ENCODE results near the gene CLOCK.

The CLOCK gene

GRCh38 chr4:55483315-55483714 lies 63.4 kb downstream of the CLOCK start:
- no peak overlapping the region for H3K27ac ChIP-seq
- no peak for TF ChIP-seq ZFX (IDR thresholded peaks at IDR 0.05; ENCODE audit: borderline replicate concordance)
- TF ChIP-seq, protein P1, sequence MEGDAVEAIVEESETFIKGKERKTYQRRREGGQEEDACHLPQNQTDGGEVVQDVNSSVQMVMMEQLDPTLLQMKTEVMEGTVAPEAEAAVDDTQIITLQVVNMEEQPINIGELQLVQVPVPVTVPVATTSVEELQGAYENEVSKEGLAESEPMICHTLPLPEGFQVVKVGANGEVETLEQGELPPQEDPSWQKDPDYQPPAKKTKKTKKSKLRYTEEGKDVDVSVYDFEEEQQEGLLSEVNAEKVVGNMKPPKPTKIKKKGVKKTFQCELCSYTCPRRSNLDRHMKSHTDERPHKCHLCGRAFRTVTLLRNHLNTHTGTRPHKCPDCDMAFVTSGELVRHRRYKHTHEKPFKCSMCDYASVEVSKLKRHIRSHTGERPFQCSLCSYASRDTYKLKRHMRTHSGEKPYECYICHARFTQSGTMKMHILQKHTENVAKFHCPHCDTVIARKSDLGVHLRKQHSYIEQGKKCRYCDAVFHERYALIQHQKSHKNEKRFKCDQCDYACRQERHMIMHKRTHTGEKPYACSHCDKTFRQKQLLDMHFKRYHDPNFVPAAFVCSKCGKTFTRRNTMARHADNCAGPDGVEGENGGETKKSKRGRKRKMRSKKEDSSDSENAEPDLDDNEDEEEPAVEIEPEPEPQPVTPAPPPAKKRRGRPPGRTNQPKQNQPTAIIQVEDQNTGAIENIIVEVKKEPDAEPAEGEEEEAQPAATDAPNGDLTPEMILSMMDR (IDR thresholded peaks at IDR 0.05), result no peak

DNA sequence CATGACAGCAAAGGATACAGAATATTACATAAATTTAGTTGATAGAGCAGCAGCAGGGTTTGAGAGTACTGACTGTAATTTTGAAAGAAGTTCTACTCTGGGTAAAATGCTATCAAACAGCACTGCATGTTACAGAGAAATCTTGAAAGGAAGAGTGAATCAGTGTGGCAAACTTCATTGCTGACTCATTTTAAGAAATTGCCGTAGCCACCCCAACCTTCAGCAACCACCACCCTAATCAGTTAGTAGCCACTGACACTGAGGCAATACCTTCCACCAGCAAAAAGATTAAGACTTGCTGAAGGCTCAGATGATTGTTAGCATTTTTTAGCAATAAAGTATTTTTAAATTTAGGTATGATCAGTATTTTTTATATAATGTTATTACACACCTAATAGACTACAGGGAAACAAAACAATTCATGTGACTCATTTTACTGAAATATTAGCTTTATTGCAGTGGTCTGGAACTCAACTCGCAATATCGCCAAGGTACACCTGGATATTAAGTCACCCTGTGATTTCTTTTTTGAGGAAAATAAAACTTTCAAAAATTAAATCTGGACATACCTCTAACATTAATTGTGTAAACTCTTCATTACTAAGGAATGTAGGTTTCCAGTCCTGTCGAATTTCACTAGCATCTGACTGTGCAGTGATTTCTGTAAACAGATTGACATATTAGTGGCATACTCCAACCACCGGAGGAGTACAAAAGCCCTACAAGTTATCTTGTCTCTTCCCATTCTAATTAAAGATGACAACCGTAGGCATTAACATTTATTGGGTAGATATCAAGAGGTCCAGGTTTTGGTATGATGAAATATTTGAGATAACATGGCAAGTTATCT lies 71.1 kb downstream of the CLOCK start:
- TF ChIP-seq ZFX (IDR thresholded peaks at IDR 0.05; ENCODE audit: borderline replicate concordance), result no peak
- TF ChIP-seq, protein P1 (IDR thresholded peaks at IDR 0.05), result no peak
- H3K27ac ChIP-seq, result no peak overlapping the region

DNA sequence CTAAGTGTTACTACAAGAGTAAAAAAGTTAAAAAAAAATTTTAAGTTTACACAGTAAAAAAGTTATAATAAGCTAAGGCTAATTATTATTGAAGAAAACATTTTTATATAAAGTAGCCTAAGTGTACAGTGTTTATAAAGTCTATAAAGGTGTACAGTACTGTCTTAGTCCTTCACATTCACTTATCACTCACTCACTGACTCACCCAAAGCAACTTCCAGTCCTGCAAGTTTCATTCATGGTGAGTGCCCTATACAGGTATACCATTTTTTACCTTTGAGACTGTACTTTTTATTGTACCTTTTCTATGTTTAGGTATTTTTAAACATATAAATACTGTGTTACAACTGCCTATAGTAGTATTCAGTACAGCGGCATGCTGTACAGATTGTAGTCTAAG lies 76.7 kb downstream of the CLOCK start:
- no peak overlapping the region for H3K27ac ChIP-seq
- no peak for TF ChIP-seq ZFX (IDR thresholded peaks at IDR 0.05; ENCODE audit: borderline replicate concordance)
- TF ChIP-seq, protein P1 (IDR thresholded peaks at IDR 0.05), result no peak

DNA sequence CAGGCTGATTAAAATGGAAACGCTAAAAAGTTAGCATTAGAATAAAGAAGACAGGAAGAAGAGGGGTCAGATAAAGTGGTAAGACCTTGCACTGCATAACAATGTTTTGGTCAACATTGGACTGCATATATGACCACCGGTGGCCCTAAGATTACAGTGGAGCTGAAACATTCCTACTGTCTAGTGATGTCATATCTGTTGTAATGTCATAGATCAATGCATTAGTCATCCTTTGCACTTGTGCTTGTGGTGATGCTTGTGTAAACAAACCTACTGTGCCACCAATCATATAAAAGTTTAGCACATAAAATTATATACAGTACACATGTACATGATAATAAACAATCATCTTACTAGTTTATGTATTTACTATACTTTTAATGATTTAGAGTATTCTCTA lies 78.0 kb downstream of the CLOCK start:
- no peak overlapping the region for H3K27ac ChIP-seq
- TF ChIP-seq ZFX (IDR thresholded peaks at IDR 0.05; ENCODE audit: borderline replicate concordance), result no peak
- TF ChIP-seq, protein P1 (IDR thresholded peaks at IDR 0.05), result no peak

DNA sequence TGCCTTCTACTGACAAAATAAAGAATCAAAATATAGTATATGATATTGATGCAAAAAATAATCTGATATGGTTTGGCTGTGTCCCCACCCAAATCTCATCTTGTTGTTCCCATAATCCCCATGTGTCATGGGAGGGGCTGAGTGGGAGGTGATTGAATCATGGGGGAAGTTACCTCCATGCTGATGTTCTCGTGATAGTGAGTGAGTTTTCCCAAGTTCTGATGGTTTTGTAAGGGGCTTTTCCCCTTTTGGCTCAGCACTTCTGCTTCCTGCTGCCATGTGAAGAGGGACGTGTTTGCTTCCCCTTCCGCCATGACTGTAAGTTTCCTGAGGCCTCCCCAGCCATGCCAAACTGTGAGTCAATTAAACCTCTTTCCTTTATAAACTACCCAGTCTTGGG lies 80.7 kb downstream of the CLOCK start:
- no peak for TF ChIP-seq ZFX (IDR thresholded peaks at IDR 0.05; ENCODE audit: borderline replicate concordance)
- TF ChIP-seq, protein P1 (IDR thresholded peaks at IDR 0.05), result no peak
- no peak overlapping the region for H3K27ac ChIP-seq

- TF ChIP-seq, protein P1 (IDR thresholded peaks at IDR 0.05), result no peak
- TF ChIP-seq ZFX (IDR thresholded peaks at IDR 0.05; ENCODE audit: borderline replicate concordance), result no peak
- no peak overlapping the region for H3K27ac ChIP-seq
These were observed 88.1 kb downstream of the CLOCK start for GRCh38 chr4:55458611-55459010.

GRCh38 chr4:55458164-55458563 lies 88.5 kb downstream of the CLOCK start:
- no peak overlapping the region for H3K27ac ChIP-seq
- TF ChIP-seq, protein P1 (IDR thresholded peaks at IDR 0.05), result no peak
- TF ChIP-seq ZFX (IDR thresholded peaks at IDR 0.05; ENCODE audit: borderline replicate concordance), result no peak

Data from 22Rv1 (cell line).